Left renal pelvis (tissue), 4 donors: ENCODE data around the gene C1QTNF8. TPM values are rescaled to one million over a fixed set of nuclear protein-coding genes. Genes with fewer than 3 reads are reported as not detected.

Source experiments
- DNase-seq, 4 donors: peaks; one replicate each; pipeline ENCODE4 v3.0.0-alpha.2; 2013; ENCODE audit warnings: low read depth in 4 of 4, low spot score in 3 of 4
- polyA plus RNA-seq, 4 donors: library from polyadenylated mRNA; unstranded; fragments of 120-200 nt; gene quantifications; one replicate each; pipeline ENCODE4 v1.2.1, GENCODE V29; 2013; ENCODE audit not compliant: insufficient read length in 4 of 4

C1QTNF8 gene
- polyA plus RNA-seq, 4 donors: not detected

- DNase-seq: no peak
Observed at GRCh38 chr16:1112506-1113184, 16.6 kb upstream of the C1QTNF8 start.

GRCh38 chr16:1109648-1110047, 13.6 kb upstream of the C1QTNF8 start:
- no peak for DNase-seq

GRCh38 chr16:1108299-1109252, 12.5 kb upstream of the C1QTNF8 start:
- no peak for DNase-seq

- DNase-seq: no peak
Observed at GRCh38 chr16:1107731-1108130, 11.7 kb upstream of the C1QTNF8 start.

- DNase-seq: no peak
Observed at GRCh38 chr16:1107141-1107540, 11.1 kb upstream of the C1QTNF8 start.

- DNase-seq: no peak
Observed at GRCh38 chr16:1106659-1107058, 10.6 kb upstream of the C1QTNF8 start.

- DNase-seq: no peak
Observed at GRCh38 chr16:1105888-1106620, 10.0 kb upstream of the C1QTNF8 start.

GRCh38 chr16:1103636-1103980, 7.6 kb upstream of the C1QTNF8 start:
- DNase-seq: no peak

GRCh38 chr16:1102921-1103635, 7.0 kb upstream of the C1QTNF8 start:
- DNase-seq: no peak

- DNase-seq: no peak
Observed at GRCh38 chr16:1102333-1102700, 6.3 kb upstream of the C1QTNF8 start.

- no peak for DNase-seq
Observed at GRCh38 chr16:1101573-1102332, 5.7 kb upstream of the C1QTNF8 start.

GRCh38 chr16:1101133-1101532, 5.1 kb upstream of the C1QTNF8 start:
- no peak for DNase-seq

GRCh38 chr16:1100084-1100800, 4.2 kb upstream of the C1QTNF8 start:
- no peak for DNase-seq

GRCh38 chr16:1099189-1100083, 3.4 kb upstream of the C1QTNF8 start:
- DNase-seq: no peak

GRCh38 chr16:1098266-1098991, 2.4 kb upstream of the C1QTNF8 start:
- DNase-seq: no peak

- no peak for DNase-seq
Observed at GRCh38 chr16:1097800-1098199, 1.8 kb upstream of the C1QTNF8 start.

- DNase-seq: no peak
Observed at GRCh38 chr16:1097156-1097555, 1.1 kb upstream of the C1QTNF8 start.
